HFFc6 (cell line): Measurements from ENCODE around the gene NPY. TPM values are rescaled to one million over a fixed set of nuclear protein-coding genes. Genes with fewer than 3 reads are reported as not detected.
A peak's percentile ranks its signal among the peaks of the same experiment; 100 is the strongest.

Experiments used
- DNase-seq: peaks from one replicate; pipeline ENCODE4 v3.0.0-alpha.2; 2018
- H3K27ac Mint-ChIP-seq: 2 replicates; pipeline ENCODE4 v1.8.0; 2020; ENCODE audit warnings: mild to moderate bottlenecking, mixed read lengths
- H3K27me3 Mint-ChIP-seq: 2 replicates; pipeline ENCODE4 v1.8.0; 2021; ENCODE audit warnings: mild to moderate bottlenecking, moderate library complexity, mixed read lengths; ENCODE audit not compliant: insufficient read depth
- H3K36me3 Mint-ChIP-seq: 2 replicates; pipeline ENCODE4 v1.8.0; 2021; ENCODE audit warnings: low read depth, mixed read lengths
- H3K4me1 Mint-ChIP-seq: 2 replicates; pipeline ENCODE4 v1.8.0; 2020; ENCODE audit warnings: low read depth, mixed read lengths
- H3K4me3 Mint-ChIP-seq: 2 replicates; pipeline ENCODE4 v1.8.0; 2020; ENCODE audit warnings: mild to moderate bottlenecking, moderate library complexity, mixed read lengths
- H3K9me3 Mint-ChIP-seq: 2 replicates; pipeline ENCODE4 v1.8.0; 2020; ENCODE audit warnings: mild to moderate bottlenecking, mixed read lengths
- total RNA-seq, 6 experiments: library from RNA; stranded (reverse); fragmentation: NEBNext Ultra II Directional; extraction: Animal tissue kit (Norgen Biotek cat#: 25700); gene quantifications; 2 replicates in 1 of 6; 3 replicates in 5 of 6; pipeline ENCODE4 v1.2.3, GENCODE V29; 2021
- TF ChIP-seq, protein P1 (sequence below): fragments of 200-600 bp; sonication (generic); IDR thresholded peaks from 2 replicates; pipeline ENCODE4 v1.5.0; 2021; ENCODE audit warnings: antibody characterized with exemption, mild to moderate bottlenecking

The NPY gene
- total RNA-seq, 6 experiments from 2014 or later: not detected

- no peak for DNase-seq
- no peak overlapping the region for H3K27ac Mint-ChIP-seq
- no peaks in the 10 kb centered on the region for H3K36me3 Mint-ChIP-seq
- TF ChIP-seq, protein P1, sequence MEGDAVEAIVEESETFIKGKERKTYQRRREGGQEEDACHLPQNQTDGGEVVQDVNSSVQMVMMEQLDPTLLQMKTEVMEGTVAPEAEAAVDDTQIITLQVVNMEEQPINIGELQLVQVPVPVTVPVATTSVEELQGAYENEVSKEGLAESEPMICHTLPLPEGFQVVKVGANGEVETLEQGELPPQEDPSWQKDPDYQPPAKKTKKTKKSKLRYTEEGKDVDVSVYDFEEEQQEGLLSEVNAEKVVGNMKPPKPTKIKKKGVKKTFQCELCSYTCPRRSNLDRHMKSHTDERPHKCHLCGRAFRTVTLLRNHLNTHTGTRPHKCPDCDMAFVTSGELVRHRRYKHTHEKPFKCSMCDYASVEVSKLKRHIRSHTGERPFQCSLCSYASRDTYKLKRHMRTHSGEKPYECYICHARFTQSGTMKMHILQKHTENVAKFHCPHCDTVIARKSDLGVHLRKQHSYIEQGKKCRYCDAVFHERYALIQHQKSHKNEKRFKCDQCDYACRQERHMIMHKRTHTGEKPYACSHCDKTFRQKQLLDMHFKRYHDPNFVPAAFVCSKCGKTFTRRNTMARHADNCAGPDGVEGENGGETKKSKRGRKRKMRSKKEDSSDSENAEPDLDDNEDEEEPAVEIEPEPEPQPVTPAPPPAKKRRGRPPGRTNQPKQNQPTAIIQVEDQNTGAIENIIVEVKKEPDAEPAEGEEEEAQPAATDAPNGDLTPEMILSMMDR: no peak
- no peak overlapping the region for H3K4me3 Mint-ChIP-seq
- no peaks in the 10 kb centered on the region for H3K4me1 Mint-ChIP-seq
- no peaks in the 10 kb centered on the region for H3K9me3 Mint-ChIP-seq
- H3K27me3 Mint-ChIP-seq: peaks cover 4% of the 10 kb centered on the region
Measured at GRCh38 chr7:24283554-24283896, 465 bp upstream of the NPY start.

- H3K9me3 Mint-ChIP-seq: no peaks in the 10 kb centered on the region
- H3K36me3 Mint-ChIP-seq: no peaks in the 10 kb centered on the region
- no peaks in the 10 kb centered on the region for H3K4me1 Mint-ChIP-seq
- TF ChIP-seq, protein P1: no peak
- DNase-seq: no peak
- H3K27ac Mint-ChIP-seq: no peak overlapping the region
- peaks cover 4% of the 10 kb centered on the region for H3K27me3 Mint-ChIP-seq
- no peak overlapping the region for H3K4me3 Mint-ChIP-seq
Measured at GRCh38 chr7:24284699-24285506, 913 bp downstream of the NPY start.

DNA sequence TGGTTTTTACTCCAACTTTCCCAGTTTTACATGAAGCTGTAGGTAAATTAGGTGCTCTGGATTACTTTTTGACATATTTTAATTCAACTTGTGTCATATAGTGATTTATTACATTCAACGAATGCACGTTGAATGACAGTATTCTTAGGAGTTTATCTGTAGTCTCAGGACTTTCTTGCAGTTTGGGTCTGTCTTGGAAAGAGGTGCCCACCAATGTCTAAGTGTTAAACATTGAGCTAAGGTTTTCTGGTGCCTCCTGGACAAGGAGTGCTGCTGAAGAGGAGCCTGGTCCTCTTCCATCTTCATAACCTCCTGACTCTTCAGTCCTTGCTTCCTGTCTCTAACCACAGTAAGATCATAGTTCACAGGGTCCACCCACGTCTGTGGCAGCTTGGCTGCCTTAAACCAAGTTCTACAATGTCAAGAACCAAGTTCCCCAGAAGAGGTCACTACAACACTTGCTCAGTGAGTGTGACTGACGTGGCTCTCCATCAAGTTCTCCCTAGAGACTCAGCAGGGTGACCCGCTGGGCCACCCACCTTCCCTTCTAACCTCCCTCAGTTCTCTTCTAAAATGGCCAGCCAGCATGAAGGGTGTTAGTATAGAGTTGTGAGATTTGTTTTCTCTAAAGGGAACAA is 6.1 kb downstream of the NPY start:
- Mint-ChIP-seq H3K27me3 (peaks cover under 1% of the 10 kb centered on the region; the same call in 1 of the 2 replicates), H3K9me3 (no peaks in the 10 kb centered on the region), H3K27ac (no peak overlapping the region), H3K4me1 (no peaks in the 10 kb centered on the region), H3K36me3 (no peaks in the 10 kb centered on the region), H3K4me3 (no peak overlapping the region)
- TF ChIP-seq, protein P1: peak; percentile 40; the same call in 1 of the 2 replicates
- peak; percentile 15 for DNase-seq

DNA sequence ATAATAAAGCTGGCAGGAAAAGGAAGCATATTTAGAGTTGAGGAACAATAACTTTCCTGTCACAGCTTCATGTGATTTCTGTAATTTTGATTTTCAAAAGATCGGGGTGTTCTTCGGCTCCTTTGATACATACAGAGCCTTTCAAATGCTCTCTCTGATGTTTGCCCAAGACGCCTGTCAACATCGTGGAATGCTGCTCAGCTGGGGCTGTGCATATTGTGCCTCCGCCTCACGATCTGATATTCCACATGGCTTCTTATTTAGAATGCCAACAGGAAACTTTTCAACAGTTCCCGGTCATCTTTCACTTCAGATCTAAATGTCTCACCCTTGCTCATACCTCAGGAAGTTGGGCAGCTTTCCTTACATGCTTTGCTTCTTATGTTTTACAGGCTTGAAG is 7.3 kb downstream of the NPY start:
- no peak overlapping the region for H3K27ac Mint-ChIP-seq
- TF ChIP-seq, protein P1: no peak
- no peaks in the 10 kb centered on the region for H3K36me3 Mint-ChIP-seq
- no peaks in the 10 kb centered on the region for H3K27me3 Mint-ChIP-seq
- no peak for DNase-seq
- no peaks in the 10 kb centered on the region for H3K4me1 Mint-ChIP-seq
- no peaks in the 10 kb centered on the region for H3K9me3 Mint-ChIP-seq
- H3K4me3 Mint-ChIP-seq: no peak overlapping the region; the same call in 1 of the 2 replicates

GRCh38 chr7:24297362-24297761 is 13.4 kb downstream of the NPY start:
- H3K9me3 Mint-ChIP-seq: peaks cover 8% of the 10 kb centered on the region
- no peaks in the 10 kb centered on the region for H3K4me1 Mint-ChIP-seq
- H3K27ac Mint-ChIP-seq: no peak overlapping the region
- no peak for DNase-seq
- H3K4me3 Mint-ChIP-seq: no peak overlapping the region
- no peaks in the 10 kb centered on the region for H3K27me3 Mint-ChIP-seq
- H3K36me3 Mint-ChIP-seq: no peaks in the 10 kb centered on the region
- TF ChIP-seq, protein P1: no peak
